HG02571 (cell line): Measurements from ENCODE around the gene SMLR1.
A peak's percentile ranks its signal among the peaks of the same experiment; 100 is the strongest.

Experiments used
- ATAC-seq: cut with Tn5 transposase; IDR thresholded peaks from one replicate; pipeline ENCODE4 v1.9.1; 2021; ENCODE audit warnings: mild to moderate bottlenecking, moderate library complexity; ENCODE audit not compliant: unreplicated experiment

The SMLR1 gene

GRCh38 chr6:130824978-130825694, 2.1 kb upstream of the SMLR1 start:
- no peak for ATAC-seq

- no peak for ATAC-seq
Measured at GRCh38 chr6:130825772-130826441, 1.3 kb upstream of the SMLR1 start.

- no peak for ATAC-seq
Measured at GRCh38 chr6:130826442-130827246, 562 bp upstream of the SMLR1 start.

- no peak for ATAC-seq
Measured at GRCh38 chr6:130829333-130829910, 2.2 kb downstream of the SMLR1 start.

- no peak for ATAC-seq
Measured at GRCh38 chr6:130831607-130832006, 4.4 kb downstream of the SMLR1 start.

- ATAC-seq = no peak
Measured at GRCh38 chr6:130833569-130833968, 6.4 kb downstream of the SMLR1 start.

GRCh38 chr6:130834482-130835251, 7.5 kb downstream of the SMLR1 start:
- no peak for ATAC-seq

GRCh38 chr6:130836055-130836640, 8.9 kb downstream of the SMLR1 start:
- no peak for ATAC-seq

- ATAC-seq = no peak
Measured at GRCh38 chr6:130837067-130837466, 9.9 kb downstream of the SMLR1 start.

- no peak for ATAC-seq
Measured at GRCh38 chr6:130838250-130838860, 11.1 kb downstream of the SMLR1 start.

GRCh38 chr6:130838951-130839350, 11.7 kb downstream of the SMLR1 start:
- ATAC-seq = no peak

- ATAC-seq = no peak
Measured at GRCh38 chr6:130839379-130839778, 12.2 kb downstream of the SMLR1 start.

- ATAC-seq = no peak
Measured at GRCh38 chr6:130840050-130840449, 12.8 kb downstream of the SMLR1 start.

- ATAC-seq = no peak
Measured at GRCh38 chr6:130841128-130841728, 14.0 kb downstream of the SMLR1 start.

- peak; percentile 61 for ATAC-seq
Measured at GRCh38 chr6:130843575-130844320, 16.5 kb downstream of the SMLR1 start.

GRCh38 chr6:130846501-130846900, 19.3 kb downstream of the SMLR1 start:
- ATAC-seq = no peak

- ATAC-seq = no peak
Measured at GRCh38 chr6:130847001-130847910, 20.1 kb downstream of the SMLR1 start.

GRCh38 chr6:130848945-130849344, 21.7 kb downstream of the SMLR1 start:
- peak; percentile 79 for ATAC-seq
